HG03439 (cell line): Measurements from ENCODE around the gene PUDP.
"Not testable (repeated sequence)": the region's sequence is repeated elsewhere in the genome, so short reads cannot be mapped to it uniquely, and the experiment has no call there.

Experiments
- ATAC-seq: cut with Tn5 transposase; IDR thresholded peaks from one replicate; pipeline ENCODE4 v1.9.1; 2021; ENCODE audit warnings: mild to moderate bottlenecking, moderate library complexity; ENCODE audit not compliant: unreplicated experiment

Gene PUDP

GRCh38 chrX:7045238-7045955 is 102.6 kb downstream of the PUDP start:
- ATAC-seq: no peak

DNA sequence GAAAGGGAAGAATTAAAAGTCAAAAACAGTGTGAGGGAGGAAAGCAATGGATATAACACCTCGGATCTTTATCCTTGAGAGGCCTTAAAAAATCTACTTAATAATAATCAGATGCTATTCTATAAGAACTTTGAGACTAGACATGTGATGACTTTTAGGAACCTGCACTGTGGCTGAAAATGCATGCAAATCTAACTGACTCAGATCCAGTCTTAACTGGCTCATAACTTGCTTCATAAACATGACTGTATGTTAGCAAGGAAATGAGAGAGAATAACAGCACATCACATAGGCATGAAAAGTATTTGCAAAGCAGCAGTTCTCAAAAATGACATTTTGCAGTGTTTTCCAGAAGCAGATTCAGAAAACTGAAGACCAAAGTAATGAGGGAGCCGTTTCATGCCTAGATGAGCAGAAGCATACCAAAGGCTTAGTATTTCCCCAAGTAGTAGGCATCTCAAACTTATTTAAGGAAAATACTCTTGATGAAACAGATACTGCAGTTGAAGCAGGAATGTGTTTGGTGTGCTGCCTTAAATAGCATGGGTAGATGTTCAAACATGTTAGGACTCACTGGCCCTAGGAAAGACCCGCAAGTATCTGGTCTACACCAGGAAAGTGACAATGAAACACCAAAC is 104.0 kb downstream of the PUDP start:
- not testable (repeated sequence) for ATAC-seq

- no peak for ATAC-seq
These were observed 119.7 kb downstream of the PUDP start for GRCh38 chrX:7028246-7028645.

DNA sequence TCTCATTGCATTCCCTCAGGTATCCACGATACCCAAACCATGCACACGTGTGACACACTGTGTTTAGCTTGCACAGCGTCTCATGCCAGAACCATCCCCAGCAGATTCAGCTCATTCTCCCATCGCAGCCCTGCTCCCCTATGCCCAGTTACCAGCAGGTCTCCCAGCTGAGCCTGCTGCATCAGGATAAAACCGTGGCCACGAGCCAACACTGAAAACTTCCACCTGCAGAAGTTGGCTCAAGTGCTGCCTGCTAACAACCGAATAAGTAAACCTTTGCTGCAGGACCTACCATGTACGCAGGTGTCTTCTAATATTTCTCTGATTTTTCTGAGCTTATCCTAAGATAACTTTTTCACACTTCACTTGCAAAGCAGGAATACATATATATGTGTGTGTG is 120.9 kb downstream of the PUDP start:
- no peak for ATAC-seq

DNA sequence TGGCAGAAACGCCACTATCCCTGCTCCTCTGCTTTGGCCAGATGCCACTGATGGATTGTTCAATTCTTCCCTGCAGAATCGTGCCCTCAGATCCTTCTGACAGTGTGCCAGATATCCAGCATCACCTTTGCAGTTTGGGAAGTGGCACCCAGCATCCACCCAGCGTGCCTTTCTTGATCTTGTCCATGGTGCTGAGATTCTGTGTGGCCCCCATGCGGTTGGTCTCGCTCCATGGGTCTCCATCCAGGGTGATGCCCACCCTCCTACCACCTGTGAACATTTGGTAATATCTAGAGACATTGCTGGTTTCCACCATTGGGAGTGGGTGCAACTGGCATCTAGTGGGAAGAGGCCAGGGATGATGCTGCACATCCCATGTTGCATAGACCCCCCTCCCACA is 121.6 kb downstream of the PUDP start:
- ATAC-seq: not testable (repeated sequence)

DNA sequence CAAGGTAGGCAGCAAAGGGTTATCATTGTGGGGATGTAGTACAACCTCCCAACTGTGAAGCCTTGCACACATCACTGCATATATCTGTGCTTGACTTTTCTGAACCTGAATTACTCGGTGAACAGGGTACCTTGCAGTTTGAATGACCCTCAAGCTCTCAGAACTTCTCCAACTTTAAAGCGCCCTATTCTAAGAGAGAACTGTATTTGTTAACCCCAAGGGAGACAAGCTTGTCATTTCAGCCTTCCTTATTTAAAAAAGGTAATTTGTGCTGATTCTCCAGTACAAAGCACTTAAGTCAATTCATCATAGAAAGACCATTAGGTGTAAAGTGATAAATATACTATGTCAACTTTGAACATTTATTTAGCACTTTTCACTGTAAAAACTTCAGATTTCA is 122.5 kb downstream of the PUDP start:
- ATAC-seq: no peak

- no peak for ATAC-seq
These were observed 123.1 kb downstream of the PUDP start for GRCh38 chrX:7024850-7025249.

- ATAC-seq: not testable (repeated sequence)
These were observed 125.0 kb downstream of the PUDP start for GRCh38 chrX:7022996-7023395.

DNA sequence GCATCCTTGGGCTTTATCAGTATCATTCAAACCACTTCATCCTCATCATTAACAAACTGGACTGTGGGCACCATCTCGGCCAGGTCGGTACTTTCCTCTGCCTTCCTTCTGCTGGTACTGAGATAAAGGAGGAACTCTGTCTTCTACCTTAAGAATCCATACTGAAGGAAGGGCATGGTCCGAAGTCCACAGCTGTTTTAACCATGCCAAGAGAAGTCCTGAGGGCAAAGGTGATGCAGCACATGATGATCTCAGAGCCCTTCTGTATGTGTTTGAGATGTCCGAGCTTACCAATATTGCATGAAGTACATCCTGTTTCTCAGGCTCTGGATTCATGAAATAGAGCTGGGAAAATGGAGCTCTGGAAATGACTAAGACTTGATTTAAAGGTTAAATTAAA is 126.0 kb downstream of the PUDP start:
- no peak for ATAC-seq

DNA sequence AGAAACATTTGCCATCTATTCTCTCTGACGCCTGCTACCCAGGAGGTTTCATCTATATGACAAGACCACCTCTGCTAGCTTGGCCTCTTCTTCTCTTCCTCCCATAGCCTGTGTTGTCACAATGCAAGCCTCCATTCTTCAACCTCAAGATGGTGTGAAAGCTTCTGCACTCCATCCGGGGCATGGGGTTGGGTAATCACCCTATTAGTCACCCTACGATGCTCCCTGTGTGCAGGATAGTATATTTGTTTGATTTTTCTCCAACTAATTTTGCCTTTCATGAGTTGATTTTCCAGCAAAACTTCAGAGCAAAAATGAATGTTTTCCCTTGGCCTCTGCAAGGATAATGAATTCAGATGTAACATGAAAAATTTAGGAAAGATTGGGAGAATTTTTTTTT is 128.4 kb downstream of the PUDP start:
- no peak for ATAC-seq

GRCh38 chrX:7012262-7012834 is 135.6 kb downstream of the PUDP start:
- ATAC-seq: not testable (repeated sequence)

GRCh38 chrX:7010897-7011296 is 137.1 kb downstream of the PUDP start:
- not testable (repeated sequence) for ATAC-seq

DNA sequence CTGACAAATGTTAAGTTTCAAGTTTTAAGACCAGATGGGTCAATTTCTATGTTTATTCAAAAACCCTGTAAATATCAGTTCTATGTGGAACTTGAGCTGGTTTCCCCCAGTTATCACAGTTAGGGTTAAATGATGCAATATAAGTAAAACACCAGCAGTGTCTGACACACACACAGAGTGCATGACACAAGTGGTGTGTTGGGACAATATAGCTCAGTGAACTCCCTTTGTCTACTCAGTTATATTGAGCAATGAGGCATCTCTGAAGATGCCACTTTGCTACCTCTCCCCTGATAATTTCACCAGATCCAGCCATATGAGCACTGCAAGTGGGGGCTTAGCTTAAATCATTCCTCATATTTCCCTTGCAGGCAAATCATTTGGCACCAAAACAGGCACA is 140.6 kb downstream of the PUDP start:
- ATAC-seq: not testable (repeated sequence)
